Trophoblast cell (in vitro differentiated cells and primary cell): ENCODE results near the gene MYH15.

ENCODE experiments used
- DNase-seq, 2 donors: peaks; one replicate each; pipeline ENCODE4 v3.0.0-alpha.2; 2016
- H2AFZ ChIP-seq: 2 replicates; pipeline ENCODE4 v1.6.1; 2013; ENCODE audit warnings: low read length, moderate library complexity, mild to moderate bottlenecking; ENCODE audit not compliant: insufficient read depth, poor library complexity
- H2AK5ac ChIP-seq: 2 replicates; pipeline ENCODE4 v1.6.1; 2013; ENCODE audit warnings: mild to moderate bottlenecking, low read length
- H2BK120ac ChIP-seq: 2 replicates; pipeline ENCODE4 v1.6.1; 2013; ENCODE audit warnings: low read length, mild to moderate bottlenecking, moderate library complexity; ENCODE audit not compliant: insufficient read depth, poor library complexity
- H2BK12ac ChIP-seq: 2 replicates; pipeline ENCODE4 v1.6.1; 2013; ENCODE audit warnings: mild to moderate bottlenecking, low read length, moderate library complexity
- H2BK5ac ChIP-seq: 2 replicates; pipeline ENCODE4 v1.6.1; 2013; ENCODE audit warnings: low read length, low read depth, moderate library complexity, mild to moderate bottlenecking; ENCODE audit not compliant: poor library complexity
- H3K14ac ChIP-seq: 2 replicates; pipeline ENCODE4 v1.6.1; 2013; ENCODE audit warnings: mild to moderate bottlenecking, low read length
- H3K18ac ChIP-seq: 2 replicates; pipeline ENCODE4 v1.6.1; 2013; ENCODE audit warnings: mild to moderate bottlenecking, low read length
- H3K23ac ChIP-seq: 2 replicates; pipeline ENCODE4 v1.6.1; 2013; ENCODE audit warnings: low read length
- H3K27ac ChIP-seq: 2 replicates; pipeline ENCODE4 v1.5.1; 2013; ENCODE audit warnings: low read depth, mild to moderate bottlenecking, inconsistent platforms, low read length, moderate library complexity
- H3K27me3 ChIP-seq: 2 replicates; pipeline ENCODE4 v1.6.1; 2013; ENCODE audit warnings: inconsistent platforms, mild to moderate bottlenecking, low read length, moderate library complexity; ENCODE audit not compliant: insufficient read depth
- H3K36me3 ChIP-seq, 2 experiments: 1 replicate in 1 of 2; 2 replicates in 1 of 2; pipeline ENCODE4 v1.6.1; 2013; ENCODE audit warnings: low read length in 2 of 2, mild to moderate bottlenecking in 2 of 2, moderate library complexity in 1 of 2; ENCODE audit not compliant: insufficient read depth in 2 of 2, control insufficient read depth in 1 of 2
- H3K4ac ChIP-seq: 2 replicates; pipeline ENCODE4 v1.6.1; 2013; ENCODE audit warnings: low read depth, mild to moderate bottlenecking, low read length, moderate library complexity
- H3K4me1 ChIP-seq, 2 experiments: 1 replicate in 1 of 2; 2 replicates in 1 of 2; pipeline ENCODE4 v1.6.1; 2013; ENCODE audit warnings: low read length in 2 of 2, mild to moderate bottlenecking in 2 of 2, moderate library complexity in 1 of 2; ENCODE audit not compliant: insufficient read depth in 2 of 2, control insufficient read depth in 1 of 2
- H3K4me2 ChIP-seq: 2 replicates; pipeline ENCODE4 v1.6.1; 2013; ENCODE audit warnings: inconsistent platforms, mild to moderate bottlenecking, low read length, moderate library complexity
- H3K4me3 ChIP-seq: 2 replicates; pipeline ENCODE4 v1.5.1; 2013; ENCODE audit warnings: mild to moderate bottlenecking, low read depth, low read length, inconsistent platforms
- H3K79me1 ChIP-seq: one replicate; pipeline ENCODE4 v1.6.1; 2013; ENCODE audit warnings: low read length
- H3K79me2 ChIP-seq: 2 replicates; pipeline ENCODE4 v1.6.1; 2013; ENCODE audit warnings: low read length, mild to moderate bottlenecking; ENCODE audit not compliant: control insufficient read depth, insufficient read depth, poor library complexity
- H3K9ac ChIP-seq: 2 replicates; pipeline ENCODE4 v1.6.1; 2013; ENCODE audit warnings: mild to moderate bottlenecking, low read length
- H3K9me3 ChIP-seq: 2 replicates; pipeline ENCODE4 v1.6.1; 2013; ENCODE audit warnings: low read depth, mild to moderate bottlenecking, control low read depth, inconsistent platforms, low read length; ENCODE audit not compliant: insufficient read depth
- H4K12ac ChIP-seq: 2 replicates; pipeline ENCODE4 v1.6.1; 2013; ENCODE audit warnings: low read depth, mild to moderate bottlenecking, low read length, moderate library complexity
- H4K8ac ChIP-seq: 2 replicates; pipeline ENCODE4 v1.6.1; 2013; ENCODE audit warnings: low read depth, mild to moderate bottlenecking, low read length, moderate library complexity
- H4K91ac ChIP-seq: one replicate; pipeline ENCODE4 v1.6.1; 2013; ENCODE audit warnings: low read depth, mild to moderate bottlenecking, low read length, moderate library complexity
- WGBS: extraction: QIAGEN DNeasy Blood & Tissue Kit; methylation state at CpG from one replicate; pipeline ENCODE4 v1.1.7; 2013; ENCODE audit warnings: missing lambda C conversion rate; ENCODE audit not compliant: insufficient read length, insufficient coverage; ENCODE audit errors: extremely low coverage; 5-methylcytosine and 5-hydroxymethylcytosine counted together

MYH15 gene

DNA sequence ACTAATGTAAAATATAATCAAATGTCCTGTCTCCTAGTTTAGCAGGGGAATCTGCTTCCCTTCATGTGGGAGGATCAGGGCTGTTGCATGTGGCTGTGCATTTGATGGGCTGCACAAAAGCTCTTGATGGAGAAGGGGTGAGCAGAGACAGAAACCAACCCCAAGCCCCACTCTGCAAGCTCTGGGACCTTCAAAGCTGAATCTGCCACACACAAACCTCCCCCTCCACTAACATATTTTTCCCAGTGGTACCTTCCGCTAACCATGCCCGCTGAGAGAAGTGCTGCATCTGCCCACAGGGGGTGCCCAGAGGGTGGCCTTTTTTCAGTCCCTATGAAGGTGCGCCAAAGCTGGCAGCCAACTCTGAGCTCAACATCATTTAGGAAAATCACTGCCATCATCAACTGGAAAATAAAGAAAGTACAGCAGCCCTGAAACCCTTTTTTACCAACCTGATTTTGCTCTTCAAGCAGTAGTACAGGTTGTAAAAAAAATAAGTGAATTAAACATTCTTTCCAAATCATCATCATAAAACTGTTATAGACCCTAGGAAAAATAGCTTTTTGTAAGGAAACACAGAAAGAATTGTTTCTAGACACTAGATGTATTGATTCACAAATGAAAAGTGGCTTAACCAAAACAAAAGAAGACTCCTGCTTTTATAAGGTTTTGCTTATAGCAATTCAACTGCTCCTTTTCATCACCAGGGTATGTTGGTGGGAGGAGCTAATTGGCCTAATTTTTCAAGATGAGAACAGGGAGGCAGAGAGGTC is 117.1 kb downstream of the MYH15 start:
- no peak overlapping the region for H3K23ac ChIP-seq
- H3K36me3 ChIP-seq, result no peaks in the 10 kb centered on the region
- no peak overlapping the region for H4K12ac ChIP-seq
- H3K14ac ChIP-seq, result no peak overlapping the region
- H3K18ac ChIP-seq, result no peak overlapping the region
- H3K4me1 ChIP-seq, result no peaks in the 10 kb centered on the region
- no CpG with 5 or more reads among the region's 3 CpGs for WGBS
- no peak overlapping the region for H2BK120ac ChIP-seq
- H3K4ac ChIP-seq, result no peak overlapping the region
- H3K4me2 ChIP-seq, result no peak overlapping the region
- H2BK5ac ChIP-seq, result no peak overlapping the region
- H3K9ac ChIP-seq, result no peak overlapping the region
- H2AK5ac ChIP-seq, result no peak overlapping the region
- H2AFZ ChIP-seq, result no peak overlapping the region
- no peak overlapping the region for H2BK12ac ChIP-seq
- H3K79me1 ChIP-seq, result no peaks in the 10 kb centered on the region
- DNase-seq, result no peak
- H3K27ac ChIP-seq, result no peak overlapping the region
- H3K79me2 ChIP-seq, result no peaks in the 10 kb centered on the region
- no peak overlapping the region for H3K4me3 ChIP-seq
- H3K27me3 ChIP-seq, result no peaks in the 10 kb centered on the region
- no peaks in the 10 kb centered on the region for H3K9me3 ChIP-seq
- no peak overlapping the region for H4K91ac ChIP-seq
- H4K8ac ChIP-seq, result no peak overlapping the region

DNA sequence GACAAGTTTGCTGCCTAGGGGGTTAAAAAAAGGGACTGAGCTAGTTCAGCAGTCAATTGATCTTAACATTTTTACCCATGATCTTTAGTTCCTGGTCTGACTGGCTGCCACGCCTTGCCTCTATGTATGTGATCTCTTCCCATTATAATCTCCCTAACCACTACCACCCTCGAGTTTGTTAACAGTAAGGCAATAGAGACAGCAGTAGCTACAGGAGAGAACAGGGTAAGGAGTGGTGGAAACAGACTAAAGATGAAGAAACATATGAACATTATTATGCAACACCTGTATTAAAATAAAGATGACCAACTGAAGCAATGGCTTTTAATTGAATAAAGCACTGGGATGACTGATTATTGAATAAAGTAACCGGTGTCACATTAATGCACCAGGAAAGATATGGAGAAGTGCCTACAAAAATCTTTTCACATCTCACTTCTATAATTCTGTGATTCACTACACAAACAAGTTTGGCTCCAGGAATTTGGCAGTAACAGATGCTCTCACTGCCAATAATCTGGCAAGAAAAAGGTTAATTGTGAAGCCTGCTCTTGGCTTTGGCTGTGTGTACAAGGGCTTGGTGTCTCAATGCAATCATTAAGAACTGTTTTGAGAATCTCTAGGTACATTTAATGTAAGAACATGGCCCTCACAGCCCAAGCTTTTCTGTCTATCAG is 118.3 kb downstream of the MYH15 start:
- H2BK5ac ChIP-seq, result no peak overlapping the region
- no peak overlapping the region for H3K4ac ChIP-seq
- WGBS, result no CpG with 5 or more reads among the region's 3 CpGs
- no peak overlapping the region for H4K12ac ChIP-seq
- H3K79me1 ChIP-seq, result no peaks in the 10 kb centered on the region
- DNase-seq, result no peak
- H3K9ac ChIP-seq, result no peak overlapping the region
- no peaks in the 10 kb centered on the region for H3K4me1 ChIP-seq
- H2AFZ ChIP-seq, result no peak overlapping the region
- H3K4me3 ChIP-seq, result no peak overlapping the region
- no peak overlapping the region for H3K18ac ChIP-seq
- H2BK120ac ChIP-seq, result no peak overlapping the region
- H3K4me2 ChIP-seq, result no peak overlapping the region
- H2BK12ac ChIP-seq, result no peak overlapping the region
- H3K36me3 ChIP-seq, result no peaks in the 10 kb centered on the region
- H3K9me3 ChIP-seq, result no peaks in the 10 kb centered on the region
- no peak overlapping the region for H4K91ac ChIP-seq
- no peak overlapping the region for H3K23ac ChIP-seq
- H3K27me3 ChIP-seq, result no peaks in the 10 kb centered on the region
- no peak overlapping the region for H3K14ac ChIP-seq
- H4K8ac ChIP-seq, result no peak overlapping the region
- no peak overlapping the region for H2AK5ac ChIP-seq
- no peaks in the 10 kb centered on the region for H3K79me2 ChIP-seq
- no peak overlapping the region for H3K27ac ChIP-seq

DNA sequence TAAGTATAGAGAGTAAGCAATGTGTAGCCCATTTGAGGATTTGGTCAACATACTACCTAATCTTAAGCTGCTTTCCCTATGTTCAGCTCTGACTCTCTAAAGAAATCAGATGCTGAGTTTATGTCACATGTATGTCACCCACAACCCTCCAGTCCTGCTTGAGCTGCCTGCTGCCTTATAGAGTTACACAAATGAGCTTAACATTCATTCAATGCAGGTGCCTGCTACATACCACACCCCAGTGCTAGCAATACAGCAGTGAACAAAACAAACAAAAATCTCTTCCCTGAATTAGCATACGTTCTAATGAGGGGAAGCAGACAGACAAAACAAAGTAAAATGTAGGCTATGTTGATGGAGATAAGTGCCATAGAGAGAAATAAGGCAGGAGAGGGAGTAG is 121.0 kb downstream of the MYH15 start:
- Histone ChIP-seq H2AFZ (no peak overlapping the region), H3K4ac (no peak overlapping the region), H2BK5ac (no peak overlapping the region), H3K27me3 (no peaks in the 10 kb centered on the region), H3K27ac (no peak overlapping the region), H3K18ac (no peak overlapping the region), H4K12ac (no peak overlapping the region), H3K14ac (no peak overlapping the region), H4K8ac (no peak overlapping the region), H3K9ac (no peak overlapping the region), H3K79me2 (peaks cover 2% of the 10 kb centered on the region), H3K79me1 (no peaks in the 10 kb centered on the region), H3K4me2 (no peak overlapping the region), H3K36me3 (no peaks in the 10 kb centered on the region), H4K91ac (no peak overlapping the region), H3K4me1 (no peaks in the 10 kb centered on the region), H3K9me3 (no peaks in the 10 kb centered on the region), H3K23ac (no peak overlapping the region), H3K4me3 (no peak overlapping the region), H2BK120ac (no peak overlapping the region), H2AK5ac (no peak overlapping the region), H2BK12ac (no peak overlapping the region)
- WGBS, result no CpG with 5 or more reads among the region's 1 CpG
- DNase-seq, result no peak

DNA sequence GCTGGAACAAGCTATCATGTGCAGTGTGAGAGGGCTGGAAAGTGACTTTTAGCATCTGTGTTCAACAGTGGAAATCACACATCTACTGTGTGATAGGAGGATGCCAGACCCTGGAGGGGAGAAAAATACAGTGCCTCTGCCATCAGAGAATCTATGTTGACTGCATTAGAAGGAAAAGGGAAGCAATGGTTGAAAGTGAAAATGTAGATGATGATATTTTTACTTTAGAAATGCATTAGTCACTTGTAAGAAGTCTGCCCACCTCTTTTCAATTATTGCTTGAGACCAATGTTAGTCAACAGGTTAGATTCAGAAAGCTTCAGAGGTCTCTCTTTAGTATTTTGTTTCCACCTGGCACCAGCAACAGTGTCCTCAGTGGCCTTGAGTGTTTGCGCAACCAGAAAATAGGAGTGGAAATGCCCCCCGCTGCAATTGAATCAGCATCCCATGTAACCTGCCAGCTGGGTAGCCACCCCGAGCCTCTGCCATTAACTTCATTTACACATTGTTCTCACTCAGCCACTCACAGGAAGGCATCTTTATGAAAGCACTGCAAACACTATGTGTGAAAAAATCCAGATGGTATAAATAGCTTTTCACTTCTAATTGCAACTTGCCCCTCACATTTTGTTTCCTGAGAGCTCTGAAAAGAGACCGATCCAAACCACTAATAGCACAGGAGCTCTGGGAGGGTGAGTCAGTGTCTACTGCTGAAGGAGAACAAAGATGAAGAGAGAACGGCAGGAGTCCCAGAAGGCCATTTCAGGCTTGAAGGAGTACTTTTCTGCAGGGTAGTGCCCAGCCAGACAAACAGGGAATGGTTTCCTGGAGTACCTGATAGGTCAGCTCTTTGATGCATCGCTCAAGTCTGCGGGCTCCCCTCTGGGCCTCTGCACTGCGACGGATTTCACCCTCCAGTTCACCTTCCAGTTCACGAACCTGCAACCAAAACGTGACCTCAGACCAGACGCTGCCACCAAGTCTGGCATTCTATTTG is 122.0 kb downstream of the MYH15 start:
- Histone ChIP-seq H2AK5ac (no peak overlapping the region), H4K91ac (no peak overlapping the region), H3K18ac (no peak overlapping the region), H2BK5ac (no peak overlapping the region), H3K79me1 (no peaks in the 10 kb centered on the region), H2BK120ac (no peak overlapping the region), H3K4me2 (no peak overlapping the region), H3K79me2 (peaks cover 2% of the 10 kb centered on the region), H2AFZ (no peak overlapping the region), H3K27me3 (no peaks in the 10 kb centered on the region), H3K27ac (no peak overlapping the region), H3K9me3 (no peaks in the 10 kb centered on the region), H3K14ac (no peak overlapping the region), H4K12ac (no peak overlapping the region), H4K8ac (no peak overlapping the region), H3K4ac (no peak overlapping the region), H2BK12ac (no peak overlapping the region), H3K4me3 (no peak overlapping the region), H3K9ac (no peak overlapping the region), H3K23ac (no peak overlapping the region), H3K36me3 (no peaks in the 10 kb centered on the region), H3K4me1 (no peaks in the 10 kb centered on the region)
- no peak for DNase-seq
- WGBS, result no CpG with 5 or more reads among the region's 12 CpGs
